Measurements from ENCODE around the gene EMC8.

DNA sequence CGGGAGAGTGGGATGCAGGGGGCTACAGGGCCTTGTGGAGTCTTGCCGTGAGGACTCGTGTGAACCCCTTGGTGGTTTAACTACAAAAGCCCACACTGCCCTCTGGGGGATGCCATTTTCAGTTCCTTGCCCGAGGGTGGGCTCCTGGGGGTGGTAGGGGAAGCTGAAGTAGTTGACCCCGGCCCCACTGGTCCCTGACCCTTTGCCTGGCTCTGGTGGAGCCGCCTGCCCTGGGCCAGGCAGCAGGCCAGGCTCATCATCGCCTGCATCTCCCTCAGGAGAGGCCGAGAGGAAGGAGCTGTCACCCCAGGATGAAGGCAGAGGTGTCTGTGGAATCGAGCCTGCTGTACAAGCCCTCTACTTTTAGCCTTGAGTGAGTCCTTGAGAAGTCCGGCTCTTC lies 10.3 kb upstream of the EMC8 start:
- no peak for TF ChIP-seq MYNN (tag by site-specific recombination; IDR thresholded peaks at IDR 0.05; ENCODE audit: borderline replicate concordance)
- TF ChIP-seq ZNF184 (tag by site-specific recombination; IDR thresholded peaks at IDR 0.05) = no peak
- TF ChIP-seq, protein P1, sequence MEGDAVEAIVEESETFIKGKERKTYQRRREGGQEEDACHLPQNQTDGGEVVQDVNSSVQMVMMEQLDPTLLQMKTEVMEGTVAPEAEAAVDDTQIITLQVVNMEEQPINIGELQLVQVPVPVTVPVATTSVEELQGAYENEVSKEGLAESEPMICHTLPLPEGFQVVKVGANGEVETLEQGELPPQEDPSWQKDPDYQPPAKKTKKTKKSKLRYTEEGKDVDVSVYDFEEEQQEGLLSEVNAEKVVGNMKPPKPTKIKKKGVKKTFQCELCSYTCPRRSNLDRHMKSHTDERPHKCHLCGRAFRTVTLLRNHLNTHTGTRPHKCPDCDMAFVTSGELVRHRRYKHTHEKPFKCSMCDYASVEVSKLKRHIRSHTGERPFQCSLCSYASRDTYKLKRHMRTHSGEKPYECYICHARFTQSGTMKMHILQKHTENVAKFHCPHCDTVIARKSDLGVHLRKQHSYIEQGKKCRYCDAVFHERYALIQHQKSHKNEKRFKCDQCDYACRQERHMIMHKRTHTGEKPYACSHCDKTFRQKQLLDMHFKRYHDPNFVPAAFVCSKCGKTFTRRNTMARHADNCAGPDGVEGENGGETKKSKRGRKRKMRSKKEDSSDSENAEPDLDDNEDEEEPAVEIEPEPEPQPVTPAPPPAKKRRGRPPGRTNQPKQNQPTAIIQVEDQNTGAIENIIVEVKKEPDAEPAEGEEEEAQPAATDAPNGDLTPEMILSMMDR (tag by site-specific recombination; IDR thresholded peaks at IDR 0.05) = no peak
- TF ChIP-seq ZBTB17 (tag by site-specific recombination; IDR thresholded peaks at IDR 0.05) = no peak
- no peak for TF ChIP-seq ZNF24 (tag by site-specific recombination; IDR thresholded peaks at IDR 0.05)
- no peak for TF ChIP-seq ZNF514 (tag by site-specific recombination; IDR thresholded peaks at IDR 0.05)
- TF ChIP-seq ZNF660 (tag by site-specific recombination; IDR thresholded peaks at IDR 0.05) = no peak
- TF ChIP-seq ZNF133 (tag by site-specific recombination; IDR thresholded peaks at IDR 0.05) = no peak
- no peak for TF ChIP-seq ZNF175 (tag by site-specific recombination; IDR thresholded peaks at IDR 0.05)
- TF ChIP-seq, protein P2, sequence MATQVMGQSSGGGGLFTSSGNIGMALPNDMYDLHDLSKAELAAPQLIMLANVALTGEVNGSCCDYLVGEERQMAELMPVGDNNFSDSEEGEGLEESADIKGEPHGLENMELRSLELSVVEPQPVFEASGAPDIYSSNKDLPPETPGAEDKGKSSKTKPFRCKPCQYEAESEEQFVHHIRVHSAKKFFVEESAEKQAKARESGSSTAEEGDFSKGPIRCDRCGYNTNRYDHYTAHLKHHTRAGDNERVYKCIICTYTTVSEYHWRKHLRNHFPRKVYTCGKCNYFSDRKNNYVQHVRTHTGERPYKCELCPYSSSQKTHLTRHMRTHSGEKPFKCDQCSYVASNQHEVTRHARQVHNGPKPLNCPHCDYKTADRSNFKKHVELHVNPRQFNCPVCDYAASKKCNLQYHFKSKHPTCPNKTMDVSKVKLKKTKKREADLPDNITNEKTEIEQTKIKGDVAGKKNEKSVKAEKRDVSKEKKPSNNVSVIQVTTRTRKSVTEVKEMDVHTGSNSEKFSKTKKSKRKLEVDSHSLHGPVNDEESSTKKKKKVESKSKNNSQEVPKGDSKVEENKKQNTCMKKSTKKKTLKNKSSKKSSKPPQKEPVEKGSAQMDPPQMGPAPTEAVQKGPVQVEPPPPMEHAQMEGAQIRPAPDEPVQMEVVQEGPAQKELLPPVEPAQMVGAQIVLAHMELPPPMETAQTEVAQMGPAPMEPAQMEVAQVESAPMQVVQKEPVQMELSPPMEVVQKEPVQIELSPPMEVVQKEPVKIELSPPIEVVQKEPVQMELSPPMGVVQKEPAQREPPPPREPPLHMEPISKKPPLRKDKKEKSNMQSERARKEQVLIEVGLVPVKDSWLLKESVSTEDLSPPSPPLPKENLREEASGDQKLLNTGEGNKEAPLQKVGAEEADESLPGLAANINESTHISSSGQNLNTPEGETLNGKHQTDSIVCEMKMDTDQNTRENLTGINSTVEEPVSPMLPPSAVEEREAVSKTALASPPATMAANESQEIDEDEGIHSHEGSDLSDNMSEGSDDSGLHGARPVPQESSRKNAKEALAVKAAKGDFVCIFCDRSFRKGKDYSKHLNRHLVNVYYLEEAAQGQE (tag by site-specific recombination; IDR thresholded peaks at IDR 0.05) = no peak
- TF ChIP-seq TCF7L2 (IDR thresholded peaks at IDR 0.05; ENCODE audit: borderline replicate concordance, low read depth, low read length) = no peak
- TF ChIP-seq, protein P3, sequence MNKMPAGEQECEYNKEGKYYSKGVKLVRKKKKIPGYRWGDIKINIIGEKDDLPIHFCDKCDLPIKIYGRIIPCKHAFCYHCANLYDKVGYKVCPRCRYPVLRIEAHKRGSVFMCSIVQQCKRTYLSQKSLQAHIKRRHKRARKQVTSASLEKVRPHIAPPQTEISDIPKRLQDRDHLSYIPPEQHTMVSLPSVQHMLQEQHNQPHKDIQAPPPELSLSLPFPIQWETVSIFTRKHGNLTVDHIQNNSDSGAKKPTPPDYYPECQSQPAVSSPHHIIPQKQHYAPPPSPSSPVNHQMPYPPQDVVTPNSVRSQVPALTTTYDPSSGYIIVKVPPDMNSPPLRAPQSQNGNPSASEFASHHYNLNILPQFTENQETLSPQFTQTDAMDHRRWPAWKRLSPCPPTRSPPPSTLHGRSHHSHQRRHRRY (tag by site-specific recombination; IDR thresholded peaks at IDR 0.05) = no peak
- no peak for TF ChIP-seq SP2 (tag by site-specific recombination; IDR thresholded peaks at IDR 0.05)
- TF ChIP-seq ZNF121 (tag by site-specific recombination; IDR thresholded peaks at IDR 0.05) = no peak

Measured in HEK293 (cell line).